ENCODE results near the gene PRKACB. TPM values are rescaled to one million over a fixed set of nuclear protein-coding genes. Genes with fewer than 3 reads are reported as not detected.
"Not testable (repeated sequence)": the region's sequence is repeated elsewhere in the genome, so short reads cannot be mapped to it uniquely, and the experiment has no call there.

The PRKACB gene
- total and polyA plus RNA-seq, 10 of the 15 experiments (the other 5 are each of a cell fraction or from before 2014, with no cell fraction given): 3.1 to 9.0 (median 7.1) TPM; not detected in 1

- DNase-seq (ENCODE audit: low read depth, low spot score) (no peak), ATAC-seq (no peak), FAIRE-seq (no peak)
- ChIA-PET RAD21 (ENCODE audit: unreplicated experiment) (interaction anchor here (0.7 kb wide), 1 partner anchor 210 kb away, joined by 3 read pairs; no protein-coding TSS in a partner anchor), CTCF (no interaction called here), POLR2A (no interaction called here), SMC1A (ENCODE audit: uncharacterized antibody, unreplicated experiment) (no interaction called here)
- in situ Hi-C loops (cut with MboI): no loop called here
- Histone ChIP-seq H3K36me3 (ENCODE audit: control insufficient read depth in 2 of 2, insufficient read depth in 2 of 2, low read length in 1 of 2) (no peaks in the 10 kb centered on the region), H2AFZ (ENCODE audit: control insufficient read depth, low read depth, low read length) (no peak overlapping the region), H3K27ac (ENCODE audit: control insufficient read depth, insufficient read depth) (no peak overlapping the region), H3K4me2 (ENCODE audit: control insufficient read depth, insufficient read depth) (no peak overlapping the region), H3K9me3 (replicated peaks; ENCODE audit: control insufficient read depth, insufficient read depth, low read length) (no peaks in the 10 kb centered on the region; the same call in 1 of the 3 replicates), H3K79me2 (ENCODE audit: control insufficient read depth, insufficient read depth, low read length) (no peaks in the 10 kb centered on the region), H3K9ac (ENCODE audit: control insufficient read depth, insufficient read depth, low read length) (no peak overlapping the region), H4K20me1 (ENCODE audit: control insufficient read depth, insufficient read depth) (no peaks in the 10 kb centered on the region), H3K4me3 (no peak overlapping the region), H3K27me3 (replicated peaks in 1 of 2; ENCODE audit: control insufficient read depth in 2 of 2, insufficient read depth in 2 of 2, low read length in 1 of 2) (no peaks in the 10 kb centered on the region), H3K4me1 (ENCODE audit: control insufficient read depth, insufficient read depth, low read length) (no peaks in the 10 kb centered on the region)
- 0% methylated on average over 1 of the region's 1 CpG for WGBS (ENCODE audit: insufficient coverage, insufficient replicate concordance, low lambda C conversion rate, missing lambda C conversion rate)
- no TSS peak for BruUV-seq (replicated peaks)
- TF ChIP-seq HDAC2 (IDR thresholded peaks at IDR 0.05): no peak
- TF ChIP-seq CHD1 (IDR thresholded peaks at IDR 0.05; ENCODE audit: low read depth, low read length): no peak
- TF ChIP-seq HCFC1 (IDR thresholded peaks at IDR 0.05; ENCODE audit: low read length): no peak
- no peak for TF ChIP-seq GABPA (IDR thresholded peaks at IDR 0.05; ENCODE audit: low read depth)
- TF ChIP-seq, protein P1, sequence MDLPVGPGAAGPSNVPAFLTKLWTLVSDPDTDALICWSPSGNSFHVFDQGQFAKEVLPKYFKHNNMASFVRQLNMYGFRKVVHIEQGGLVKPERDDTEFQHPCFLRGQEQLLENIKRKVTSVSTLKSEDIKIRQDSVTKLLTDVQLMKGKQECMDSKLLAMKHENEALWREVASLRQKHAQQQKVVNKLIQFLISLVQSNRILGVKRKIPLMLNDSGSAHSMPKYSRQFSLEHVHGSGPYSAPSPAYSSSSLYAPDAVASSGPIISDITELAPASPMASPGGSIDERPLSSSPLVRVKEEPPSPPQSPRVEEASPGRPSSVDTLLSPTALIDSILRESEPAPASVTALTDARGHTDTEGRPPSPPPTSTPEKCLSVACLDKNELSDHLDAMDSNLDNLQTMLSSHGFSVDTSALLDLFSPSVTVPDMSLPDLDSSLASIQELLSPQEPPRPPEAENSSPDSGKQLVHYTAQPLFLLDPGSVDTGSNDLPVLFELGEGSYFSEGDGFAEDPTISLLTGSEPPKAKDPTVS (IDR thresholded peaks at IDR 0.05; ENCODE audit: low read depth, low read length): no peak
- TF ChIP-seq, protein P2, sequence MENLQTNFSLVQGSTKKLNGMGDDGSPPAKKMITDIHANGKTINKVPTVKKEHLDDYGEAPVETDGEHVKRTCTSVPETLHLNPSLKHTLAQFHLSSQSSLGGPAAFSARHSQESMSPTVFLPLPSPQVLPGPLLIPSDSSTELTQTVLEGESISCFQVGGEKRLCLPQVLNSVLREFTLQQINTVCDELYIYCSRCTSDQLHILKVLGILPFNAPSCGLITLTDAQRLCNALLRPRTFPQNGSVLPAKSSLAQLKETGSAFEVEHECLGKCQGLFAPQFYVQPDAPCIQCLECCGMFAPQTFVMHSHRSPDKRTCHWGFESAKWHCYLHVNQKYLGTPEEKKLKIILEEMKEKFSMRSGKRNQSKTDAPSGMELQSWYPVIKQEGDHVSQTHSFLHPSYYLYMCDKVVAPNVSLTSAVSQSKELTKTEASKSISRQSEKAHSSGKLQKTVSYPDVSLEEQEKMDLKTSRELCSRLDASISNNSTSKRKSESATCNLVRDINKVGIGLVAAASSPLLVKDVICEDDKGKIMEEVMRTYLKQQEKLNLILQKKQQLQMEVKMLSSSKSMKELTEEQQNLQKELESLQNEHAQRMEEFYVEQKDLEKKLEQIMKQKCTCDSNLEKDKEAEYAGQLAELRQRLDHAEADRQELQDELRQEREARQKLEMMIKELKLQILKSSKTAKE (IDR thresholded peaks at IDR 0.05; ENCODE audit: low read depth, poor library complexity, severe bottlenecking): no peak
- no peak for TF ChIP-seq CREB1 (IDR thresholded peaks at IDR 0.05; ENCODE audit: low read depth)
- no peak for TF ChIP-seq MEF2A (IDR thresholded peaks at IDR 0.05; ENCODE audit: insufficient read depth, low read depth, low read length)
- no peak for TF ChIP-seq RAD21 (IDR thresholded peaks at IDR 0.05; ENCODE audit: insufficient read depth, low read depth, low read length)
- intact Hi-C loops (cut with micrococcal nuclease; ENCODE audit: unreplicated experiment): no loop called here
These were observed 142.0 kb downstream of the PRKACB start for GRCh38 chr1:84286071-84286470.

DNA sequence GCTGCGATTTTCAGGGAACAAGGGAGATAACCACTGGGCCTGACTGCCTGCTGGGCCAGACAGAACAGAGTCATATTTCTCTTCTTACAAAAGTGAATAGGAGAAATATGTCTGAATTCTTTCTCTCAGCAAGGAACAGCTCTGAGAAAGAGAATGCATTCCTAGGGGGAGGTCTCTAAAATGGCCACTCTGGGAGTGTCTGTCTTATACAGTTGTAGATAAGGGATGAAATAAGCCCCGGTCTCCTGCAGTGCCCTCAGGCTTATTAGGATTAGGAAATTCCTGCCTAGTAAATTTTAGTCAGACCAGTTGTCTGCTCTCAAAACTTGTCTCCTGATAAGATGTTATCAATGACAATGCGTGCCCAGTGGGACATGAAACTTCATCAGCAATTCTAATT, 143.3 kb downstream of the PRKACB start:
- ATAC-seq, CTCF ChIA-PET: not testable (repeated sequence)

More for the DNA sequence above, 143.3 kb downstream of the PRKACB start:
- in situ Hi-C loops (cut with MboI); POLR2A ChIA-PET; H3K4me2 ChIP-seq (ENCODE audit: control insufficient read depth, insufficient read depth); H2AFZ ChIP-seq (ENCODE audit: control insufficient read depth, low read depth, low read length); BruUV-seq (replicated peaks); SMC1A ChIA-PET (ENCODE audit: uncharacterized antibody, unreplicated experiment); H3K9me3 ChIP-seq (replicated peaks; ENCODE audit: control insufficient read depth, insufficient read depth, low read length); H4K20me1 ChIP-seq (ENCODE audit: control insufficient read depth, insufficient read depth); H3K9ac ChIP-seq (ENCODE audit: control insufficient read depth, insufficient read depth, low read length); H3K27me3 ChIP-seq (replicated peaks in 1 of 2; ENCODE audit: control insufficient read depth in 2 of 2, insufficient read depth in 2 of 2, low read length in 1 of 2); H3K4me3 ChIP-seq; FAIRE-seq; H3K79me2 ChIP-seq (ENCODE audit: control insufficient read depth, insufficient read depth, low read length); DNase-seq (ENCODE audit: low read depth, low spot score); intact Hi-C loops (cut with micrococcal nuclease; ENCODE audit: unreplicated experiment); H3K4me1 ChIP-seq (ENCODE audit: control insufficient read depth, insufficient read depth, low read length); H3K27ac ChIP-seq (ENCODE audit: control insufficient read depth, insufficient read depth); H3K36me3 ChIP-seq (ENCODE audit: control insufficient read depth in 2 of 2, insufficient read depth in 2 of 2, low read length in 1 of 2); RAD21 ChIA-PET (ENCODE audit: unreplicated experiment): not testable (repeated sequence)
- WGBS (ENCODE audit: insufficient coverage, insufficient replicate concordance, low lambda C conversion rate, missing lambda C conversion rate): 49% methylated on average over 3 of the region's 3 CpGs
